GM12878 (cell line): Measurements from ENCODE around the gene ILKAP. TPM values are rescaled to one million over a fixed set of nuclear protein-coding genes. Genes with fewer than 3 reads are reported as not detected.

Experiments used
- ATAC-seq: fragments of 200-7000 bp; cut with Tn5 transposase; 3 replicates; pipeline ENCODE4 v1.9.1; 2020; ENCODE audit warnings: mild to moderate bottlenecking, moderate library complexity
- BruUV-seq: library from RNA; stranded (reverse); fragments of 400-500 nt; replicated peaks from 2 replicates; lab custom pipeline; 2021; lab: Mats Ljungman, UMichigan
- CTCF ChIA-PET: fragments of 300-600 bp; sonication (Branson Sonifier 250); formaldehyde crosslinking; extraction: SDS; loops from one replicate; lab custom pipeline; 2021; ENCODE audit warnings: inconsistent platforms; lab: Yijun Ruan, JAX
- POLR2A ChIA-PET: fragments of 350-600 bp; formaldehyde crosslinking; extraction: SDS; loops from one replicate; lab custom pipeline; 2021; ENCODE audit warnings: inconsistent platforms; lab: Charles Lee
- RAD21 ChIA-PET: fragments of 300-600 bp; sonication (Branson Sonifier 250); formaldehyde crosslinking; loops from one replicate; lab custom pipeline; 2023; ENCODE audit warnings: antibody characterized with exemption; ENCODE audit not compliant: unreplicated experiment; lab: Charles Lee
- SMC1A ChIA-PET: fragments of 300-600 bp; sonication (Branson Sonifier 250); formaldehyde crosslinking; loops from one replicate; lab custom pipeline; 2023; ENCODE audit not compliant: unreplicated experiment, uncharacterized antibody; lab: Charles Lee
- DNase-seq: peaks from one replicate; pipeline ENCODE4 v3.0.0-alpha.2; 2011; ENCODE audit warnings: low read depth, low spot score
- FAIRE-seq: peaks from 3 replicates; lab custom pipeline; 2011; peaks lifted over from hg19 to GRCh38; lab: Jason Lieb, UNC
- H2AFZ ChIP-seq: 2 replicates; pipeline ENCODE4 v1.6.0; 2011; ENCODE audit warnings: low read depth, low read length, control low read depth; ENCODE audit not compliant: control insufficient read depth
- H3K27ac ChIP-seq: 2 replicates; pipeline ENCODE4 v1.5.1; 2011; ENCODE audit warnings: control low read depth; ENCODE audit not compliant: control insufficient read depth, insufficient read depth
- H3K27me3 ChIP-seq, 2 experiments: replicated peaks in 1 of 2; 2 replicates each; pipeline versions ENCODE4 v1.6.0 to v1.6.1; 2011; ENCODE audit warnings: low read length in 1 of 2; ENCODE audit not compliant: control insufficient read depth in 2 of 2, insufficient read depth in 2 of 2
- H3K36me3 ChIP-seq, 2 experiments: 2 replicates each; pipeline ENCODE4 v1.5.1; 2011; ENCODE audit warnings: low read length in 1 of 2; ENCODE audit not compliant: control insufficient read depth in 2 of 2, insufficient read depth in 2 of 2
- H3K4me1 ChIP-seq: 2 replicates; pipeline ENCODE4 v1.6.1; 2011; ENCODE audit warnings: mild to moderate bottlenecking, low read length, moderate library complexity, mixed read lengths; ENCODE audit not compliant: control insufficient read depth, insufficient read depth
- H3K4me2 ChIP-seq: 2 replicates; pipeline ENCODE4 v1.6.0; 2011; ENCODE audit warnings: control low read depth; ENCODE audit not compliant: control insufficient read depth, insufficient read depth
- H3K4me3 ChIP-seq: fragments of 200-600 bp; sonication (generic); 2 replicates; pipeline ENCODE4 v1.5.1; 2016
- H3K79me2 ChIP-seq: 2 replicates; pipeline ENCODE4 v1.6.0; 2011; ENCODE audit warnings: low read length; ENCODE audit not compliant: control insufficient read depth, insufficient read depth
- H3K9ac ChIP-seq: 2 replicates; pipeline ENCODE4 v1.8.0; 2011; ENCODE audit warnings: low read length, control low read depth, mixed read lengths; ENCODE audit not compliant: control insufficient read depth, insufficient read depth
- H3K9me3 ChIP-seq: replicated peaks from 3 replicates; pipeline ENCODE4 v1.5.1; 2011; ENCODE audit warnings: mild to moderate bottlenecking, low read length; ENCODE audit not compliant: control insufficient read depth, insufficient read depth
- H4K20me1 ChIP-seq: 2 replicates; pipeline ENCODE4 v1.6.0; 2011; ENCODE audit not compliant: control insufficient read depth, insufficient read depth
- EGR1 ChIP-seq, 2 experiments: IDR thresholded peaks; 1 replicate in 1 of 2; 2 replicates in 1 of 2; pipeline ENCODE4 v1.6.1; 2011 to 2012; ENCODE audit warnings: low read depth in 2 of 2, low read length in 2 of 2, borderline replicate concordance in 1 of 2, mild to moderate bottlenecking in 1 of 2, moderate library complexity in 1 of 2
- FOXM1 ChIP-seq: IDR thresholded peaks from 2 replicates; pipeline ENCODE4 v1.6.1; 2012; ENCODE audit warnings: low read depth, mild to moderate bottlenecking, inconsistent platforms, low read length, moderate library complexity
- HDAC2 ChIP-seq: fragments of 200-600 bp; sonication (generic); IDR thresholded peaks from 2 replicates; pipeline ENCODE4 v1.6.1; 2017
- IKZF2 ChIP-seq, 2 experiments: fragments of 450-650 bp; IDR thresholded peaks; 2 replicates each; pipeline ENCODE4 v1.6.1; 2017; ENCODE audit warnings: mild to moderate bottlenecking in 2 of 2, moderate library complexity in 2 of 2
- PAX5 ChIP-seq: IDR thresholded peaks from 2 replicates; pipeline ENCODE4 v1.6.1; 2011; ENCODE audit warnings: low read depth, low read length, borderline replicate concordance
- RB1 ChIP-seq: fragments of 450-650 bp; formaldehyde crosslinking; IDR thresholded peaks from 2 replicates; pipeline ENCODE4 v1.6.1; 2017; ENCODE audit warnings: mild to moderate bottlenecking, borderline replicate concordance
- SRF ChIP-seq, 2 experiments: IDR thresholded peaks; 2 replicates each; pipeline ENCODE4 v1.6.1; 2011; ENCODE audit warnings: low read depth in 2 of 2, low read length in 2 of 2, mild to moderate bottlenecking in 1 of 2, moderate library complexity in 1 of 2
- WGBS: methylation state at CpG from one replicate; pipeline ENCODE4 v1.1.6; 2016; ENCODE audit warnings: low lambda C conversion rate; ENCODE audit not compliant: insufficient replicate concordance, insufficient coverage; ENCODE audit errors: missing lambda C conversion rate; 5-methylcytosine and 5-hydroxymethylcytosine counted together
- in situ Hi-C: fragments of 300-500 bp; cut with MboI; formaldehyde crosslinking; loops from 9 replicates; pipeline ENCODE4 v1.14.3; 2018; ENCODE audit warnings: mixed read lengths
- intact Hi-C: fragments of 100-400 bp; cut with micrococcal nuclease; formaldehyde crosslinking; loops from one replicate; pipeline ENCODE4 v1.14.2; 2022; ENCODE audit not compliant: unreplicated experiment
- polyA plus RNA-seq, 11 experiments: library from polyadenylated mRNA; depleted of rRNA in 4 of 11; unstranded in 6 of 11; stranded (reverse) in 5 of 11; fragments of >200 nt; fragmentation: Nextera tagmentation in 4 of 11; fragmentation: Illumina TruSeq in 1 of 11; extraction: Ambion mirVana in 4 of 11; extraction: Trizol in 1 of 11; gene quantifications; 1 replicate in 1 of 11; 2 replicates in 10 of 11; pipeline versions ENCODE4 v1.2.1 to v1.2.3, GENCODE V29; 2011 to 2016; ENCODE audit warnings: inconsistent platforms in 2 of 11, missing spikeins in 2 of 11, low read depth in 1 of 11
- total RNA-seq, 4 experiments: library from RNA; depleted of rRNA in 3 of 4; stranded (reverse); fragments of >200 nt in 3 of 4; fragmentation: Illumina TruSeq in 1 of 4; extraction: Trizol in 1 of 4; gene quantifications; 2 replicates each; pipeline versions ENCODE4 v1.2.1 to v1.2.3, GENCODE V29; 2013 to 2021
- TF ChIP-seq, protein P1 (sequence below): fragments of 450-650 bp; IDR thresholded peaks from 2 replicates; pipeline ENCODE4 v1.6.1; 2017; ENCODE audit warnings: mild to moderate bottlenecking, moderate library complexity
- TF ChIP-seq, protein P2 (sequence below): fragments of 450-650 bp; conservative IDR thresholded peaks from 2 replicates; pipeline ENCODE4 v1.6.1; 2017; ENCODE audit warnings: mild to moderate bottlenecking, moderate library complexity
- TF ChIP-seq, protein P3 (sequence below): IDR thresholded peaks from 2 replicates; pipeline ENCODE4 v1.6.1; 2012; ENCODE audit warnings: mild to moderate bottlenecking, low read depth, low read length

Gene ILKAP
- total and polyA plus RNA-seq, 10 of the 15 experiments (the other 5 are each of a cell fraction or from before 2014, with no cell fraction given), result 4.2 to 65.3 (median 37.3) TPM

DNA sequence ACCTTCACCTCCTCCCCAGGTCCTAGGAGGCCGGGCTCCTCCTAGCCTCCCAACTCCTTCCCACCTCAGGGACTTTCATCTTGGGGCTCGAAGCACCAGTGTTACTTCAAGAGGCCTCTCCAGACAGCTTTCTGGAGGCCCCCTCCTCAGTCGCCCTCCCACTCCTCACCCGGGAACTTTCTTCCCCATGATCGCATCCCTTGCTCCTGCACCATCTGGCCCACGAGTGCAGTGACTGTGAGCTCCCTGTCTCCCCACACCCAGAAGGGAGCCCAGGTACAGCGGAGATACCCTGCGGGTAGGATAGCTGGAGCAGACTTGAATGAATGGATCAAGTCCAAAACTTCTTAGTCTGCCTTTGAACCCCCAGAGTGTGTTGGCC lies 38.6 kb downstream of the ILKAP start:
- Histone ChIP-seq H4K20me1 (no peaks in the 10 kb centered on the region; the same call in 1 of the 2 replicates), H3K4me3 (no peak overlapping the region), H2AFZ (no peak overlapping the region), H3K4me1 (0 out of 2 replicates have a peak, but pooled peaks cover 6% of the 10 kb centered on the region), H3K36me3 (peaks cover 2 to 5% of the 10 kb centered on the region in 2 experiments), H3K27me3 (peaks cover 0 to 5% of the 10 kb centered on the region in 2 experiments; a peak in 3 of 4 replicates), H3K79me2 (no peaks in the 10 kb centered on the region), H3K9me3 (no peaks in the 10 kb centered on the region), H3K4me2 (no peak overlapping the region), H3K9ac (no peak overlapping the region), H3K27ac (no peak overlapping the region)
- CTCF ChIA-PET, result no interaction called here
- 78% methylated on average over 8 of the region's 8 CpGs for WGBS
- SMC1A ChIA-PET, result interaction anchor here (1.2 kb wide), 1 partner anchor 10 kb away, joined by 3 read pairs; no protein-coding TSS in a partner anchor
- RAD21 ChIA-PET, result no interaction called here
- intact Hi-C loops, result no loop called here
- no TSS peak for BruUV-seq
- POLR2A ChIA-PET, result no interaction called here
- no peak for FAIRE-seq
- no peak for DNase-seq
- ATAC-seq, result no peak
- in situ Hi-C loops, result no loop called here
- TF ChIP-seq FOXM1, result no peak
- no peak for TF ChIP-seq PAX5
- no peak for TF ChIP-seq HDAC2
- TF ChIP-seq, protein P1, sequence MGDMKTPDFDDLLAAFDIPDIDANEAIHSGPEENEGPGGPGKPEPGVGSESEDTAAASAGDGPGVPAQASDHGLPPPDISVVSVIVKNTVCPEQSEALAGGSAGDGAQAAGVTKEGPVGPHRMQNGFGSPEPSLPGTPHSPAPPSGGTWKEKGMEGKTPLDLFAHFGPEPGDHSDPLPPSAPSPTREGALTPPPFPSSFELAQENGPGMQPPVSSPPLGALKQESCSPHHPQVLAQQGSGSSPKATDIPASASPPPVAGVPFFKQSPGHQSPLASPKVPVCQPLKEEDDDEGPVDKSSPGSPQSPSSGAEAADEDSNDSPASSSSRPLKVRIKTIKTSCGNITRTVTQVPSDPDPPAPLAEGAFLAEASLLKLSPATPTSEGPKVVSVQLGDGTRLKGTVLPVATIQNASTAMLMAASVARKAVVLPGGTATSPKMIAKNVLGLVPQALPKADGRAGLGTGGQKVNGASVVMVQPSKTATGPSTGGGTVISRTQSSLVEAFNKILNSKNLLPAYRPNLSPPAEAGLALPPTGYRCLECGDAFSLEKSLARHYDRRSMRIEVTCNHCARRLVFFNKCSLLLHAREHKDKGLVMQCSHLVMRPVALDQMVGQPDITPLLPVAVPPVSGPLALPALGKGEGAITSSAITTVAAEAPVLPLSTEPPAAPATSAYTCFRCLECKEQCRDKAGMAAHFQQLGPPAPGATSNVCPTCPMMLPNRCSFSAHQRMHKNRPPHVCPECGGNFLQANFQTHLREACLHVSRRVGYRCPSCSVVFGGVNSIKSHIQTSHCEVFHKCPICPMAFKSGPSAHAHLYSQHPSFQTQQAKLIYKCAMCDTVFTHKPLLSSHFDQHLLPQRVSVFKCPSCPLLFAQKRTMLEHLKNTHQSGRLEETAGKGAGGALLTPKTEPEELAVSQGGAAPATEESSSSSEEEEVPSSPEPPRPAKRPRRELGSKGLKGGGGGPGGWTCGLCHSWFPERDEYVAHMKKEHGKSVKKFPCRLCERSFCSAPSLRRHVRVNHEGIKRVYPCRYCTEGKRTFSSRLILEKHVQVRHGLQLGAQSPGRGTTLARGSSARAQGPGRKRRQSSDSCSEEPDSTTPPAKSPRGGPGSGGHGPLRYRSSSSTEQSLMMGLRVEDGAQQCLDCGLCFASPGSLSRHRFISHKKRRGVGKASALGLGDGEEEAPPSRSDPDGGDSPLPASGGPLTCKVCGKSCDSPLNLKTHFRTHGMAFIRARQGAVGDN, result no peak
- TF ChIP-seq, protein P2, sequence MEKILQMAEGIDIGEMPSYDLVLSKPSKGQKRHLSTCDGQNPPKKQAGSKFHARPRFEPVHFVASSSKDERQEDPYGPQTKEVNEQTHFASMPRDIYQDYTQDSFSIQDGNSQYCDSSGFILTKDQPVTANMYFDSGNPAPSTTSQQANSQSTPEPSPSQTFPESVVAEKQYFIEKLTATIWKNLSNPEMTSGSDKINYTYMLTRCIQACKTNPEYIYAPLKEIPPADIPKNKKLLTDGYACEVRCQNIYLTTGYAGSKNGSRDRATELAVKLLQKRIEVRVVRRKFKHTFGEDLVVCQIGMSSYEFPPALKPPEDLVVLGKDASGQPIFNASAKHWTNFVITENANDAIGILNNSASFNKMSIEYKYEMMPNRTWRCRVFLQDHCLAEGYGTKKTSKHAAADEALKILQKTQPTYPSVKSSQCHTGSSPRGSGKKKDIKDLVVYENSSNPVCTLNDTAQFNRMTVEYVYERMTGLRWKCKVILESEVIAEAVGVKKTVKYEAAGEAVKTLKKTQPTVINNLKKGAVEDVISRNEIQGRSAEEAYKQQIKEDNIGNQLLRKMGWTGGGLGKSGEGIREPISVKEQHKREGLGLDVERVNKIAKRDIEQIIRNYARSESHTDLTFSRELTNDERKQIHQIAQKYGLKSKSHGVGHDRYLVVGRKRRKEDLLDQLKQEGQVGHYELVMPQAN, result no peak
- no peak for TF ChIP-seq IKZF2 (IDR thresholded peaks at IDR 0.05)
- TF ChIP-seq, protein P3, sequence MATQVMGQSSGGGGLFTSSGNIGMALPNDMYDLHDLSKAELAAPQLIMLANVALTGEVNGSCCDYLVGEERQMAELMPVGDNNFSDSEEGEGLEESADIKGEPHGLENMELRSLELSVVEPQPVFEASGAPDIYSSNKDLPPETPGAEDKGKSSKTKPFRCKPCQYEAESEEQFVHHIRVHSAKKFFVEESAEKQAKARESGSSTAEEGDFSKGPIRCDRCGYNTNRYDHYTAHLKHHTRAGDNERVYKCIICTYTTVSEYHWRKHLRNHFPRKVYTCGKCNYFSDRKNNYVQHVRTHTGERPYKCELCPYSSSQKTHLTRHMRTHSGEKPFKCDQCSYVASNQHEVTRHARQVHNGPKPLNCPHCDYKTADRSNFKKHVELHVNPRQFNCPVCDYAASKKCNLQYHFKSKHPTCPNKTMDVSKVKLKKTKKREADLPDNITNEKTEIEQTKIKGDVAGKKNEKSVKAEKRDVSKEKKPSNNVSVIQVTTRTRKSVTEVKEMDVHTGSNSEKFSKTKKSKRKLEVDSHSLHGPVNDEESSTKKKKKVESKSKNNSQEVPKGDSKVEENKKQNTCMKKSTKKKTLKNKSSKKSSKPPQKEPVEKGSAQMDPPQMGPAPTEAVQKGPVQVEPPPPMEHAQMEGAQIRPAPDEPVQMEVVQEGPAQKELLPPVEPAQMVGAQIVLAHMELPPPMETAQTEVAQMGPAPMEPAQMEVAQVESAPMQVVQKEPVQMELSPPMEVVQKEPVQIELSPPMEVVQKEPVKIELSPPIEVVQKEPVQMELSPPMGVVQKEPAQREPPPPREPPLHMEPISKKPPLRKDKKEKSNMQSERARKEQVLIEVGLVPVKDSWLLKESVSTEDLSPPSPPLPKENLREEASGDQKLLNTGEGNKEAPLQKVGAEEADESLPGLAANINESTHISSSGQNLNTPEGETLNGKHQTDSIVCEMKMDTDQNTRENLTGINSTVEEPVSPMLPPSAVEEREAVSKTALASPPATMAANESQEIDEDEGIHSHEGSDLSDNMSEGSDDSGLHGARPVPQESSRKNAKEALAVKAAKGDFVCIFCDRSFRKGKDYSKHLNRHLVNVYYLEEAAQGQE, result no peak
- TF ChIP-seq EGR1 (IDR thresholded peaks at IDR 0.05; ENCODE audit: borderline replicate concordance in 1 of 2, low read depth in 2 of 2, low read length in 2 of 2), result no peak
- no peak for TF ChIP-seq RB1
- TF ChIP-seq SRF (IDR thresholded peaks at IDR 0.05; ENCODE audit: low read depth in 2 of 2, low read length in 2 of 2), result no peak
